H1 (cell line): Measurements from ENCODE around the gene R3HDM4. TPM values are rescaled to one million over a fixed set of nuclear protein-coding genes. Genes with fewer than 3 reads are reported as not detected.

Source experiments
- CTCF ChIA-PET: fragments of 300-600 bp; sonication (Branson Sonifier 250); formaldehyde crosslinking; loops from one replicate; lab custom pipeline; 2021; ENCODE audit not compliant: partially characterized antibody; lab: Charles Lee
- POLR2A ChIA-PET: fragments of 300-600 bp; sonication (Branson Sonifier 250); formaldehyde crosslinking; loops from one replicate; lab custom pipeline; 2021; ENCODE audit warnings: inconsistent platforms; ENCODE audit not compliant: partially characterized antibody; lab: Charles Lee
- DNase-seq, 2 experiments: peaks; one replicate each; pipeline versions ENCODE4 v3.0.0 to v3.0.0-alpha.2; 2010 to 2022; ENCODE audit warnings: low spot score in 2 of 2, low read depth in 1 of 2, mixed read lengths in 1 of 2
- FAIRE-seq: peaks from 2 replicates; lab custom pipeline; 2011; peaks lifted over from hg19 to GRCh38; lab: Jason Lieb, UNC
- H2AFZ ChIP-seq: 2 replicates; pipeline ENCODE4 v1.8.1; 2012; ENCODE audit warnings: low read length, inconsistent platforms
- H2AK5ac ChIP-seq: 2 replicates; pipeline ENCODE4 v1.6.1; 2013; ENCODE audit warnings: low read depth, low read length
- H2BK120ac ChIP-seq: replicated peaks from 2 replicates; pipeline ENCODE3; 2013; ENCODE audit warnings: low read depth, low read length, inconsistent platforms
- H2BK12ac ChIP-seq: 2 replicates; pipeline ENCODE4 v1.6.1; 2013; ENCODE audit warnings: low read depth, low read length
- H2BK15ac ChIP-seq: 2 replicates; pipeline ENCODE4 v1.6.1; 2013; ENCODE audit warnings: low read length
- H2BK20ac ChIP-seq: 2 replicates; pipeline ENCODE4 v1.6.1; 2013; ENCODE audit warnings: low read length
- H2BK5ac ChIP-seq: 2 replicates; pipeline ENCODE4 v1.6.1; 2013; ENCODE audit warnings: low read depth, low read length
- H3K14ac ChIP-seq: 2 replicates; pipeline ENCODE4 v1.6.1; 2013; ENCODE audit warnings: inconsistent platforms; ENCODE audit not compliant: insufficient read length
- H3K18ac ChIP-seq: 2 replicates; pipeline ENCODE4 v1.6.1; 2013; ENCODE audit warnings: low read length; ENCODE audit errors: extremely low read depth
- H3K23ac ChIP-seq: 2 replicates; pipeline ENCODE4 v1.6.1; 2013; ENCODE audit warnings: inconsistent platforms; ENCODE audit not compliant: insufficient read length
- H3K23me2 ChIP-seq: 2 replicates; pipeline ENCODE4 v1.6.1; 2013; ENCODE audit warnings: low read depth, low read length
- H3K27ac ChIP-seq: 2 replicates; pipeline ENCODE4 v1.6.1; 2011; ENCODE audit warnings: low read depth, low read length, inconsistent platforms
- H3K27me3 ChIP-seq, 4 experiments: replicated peaks in 1 of 4; 1 replicate in 1 of 4; 2 replicates in 3 of 4; pipeline versions ENCODE4 v1.6.1 to v1.8.1; 2011 to 2013; ENCODE audit warnings: low read length in 3 of 4, mild to moderate bottlenecking in 3 of 4, inconsistent platforms in 2 of 4, mixed read lengths in 2 of 4, moderate library complexity in 1 of 4; ENCODE audit not compliant: control insufficient read depth in 3 of 4, insufficient read depth in 3 of 4; ENCODE audit errors: extremely low read depth in 1 of 4
- H3K36me3 ChIP-seq, 4 experiments: 2 replicates each; pipeline versions ENCODE4 v1.6.1 to v1.8.1; 2011 to 2013; ENCODE audit warnings: mild to moderate bottlenecking in 4 of 4, low read length in 3 of 4, moderate library complexity in 2 of 4, control low read depth in 1 of 4, inconsistent platforms in 1 of 4; ENCODE audit not compliant: insufficient read depth in 4 of 4, control insufficient read depth in 2 of 4
- H3K4ac ChIP-seq: replicated peaks from 2 replicates; pipeline ENCODE3; 2013; ENCODE audit warnings: low read length, low read depth, mixed read lengths, inconsistent platforms; ENCODE audit not compliant: insufficient read length
- H3K4me1 ChIP-seq, 4 experiments: replicated peaks in 1 of 4; 1 replicate in 1 of 4; 2 replicates in 3 of 4; pipeline versions ENCODE4 v1.6.1 to v1.8.1; 2011 to 2013; ENCODE audit warnings: low read length in 3 of 4, inconsistent platforms in 2 of 4, mixed read lengths in 1 of 4; ENCODE audit not compliant: insufficient read depth in 4 of 4, control insufficient read depth in 3 of 4
- H3K4me2 ChIP-seq, 2 experiments: 2 replicates each; pipeline versions ENCODE4 v1.6.1 to v1.8.1; 2011 to 2013; ENCODE audit warnings: low read depth in 2 of 2, low read length in 2 of 2, control low read depth in 1 of 2, inconsistent platforms in 1 of 2, mild to moderate bottlenecking in 1 of 2; ENCODE audit not compliant: insufficient read depth in 1 of 2
- H3K4me3 ChIP-seq, 4 experiments: fragments of 200-600, 300-600 bp in 1 of 4; sonication (generic), shearing (Covaris generic), sonication (Bioruptor Twin) in 1 of 4; 2 replicates each; pipeline versions ENCODE4 v1.5.1 to v1.8.1; 2011 to 2016; ENCODE audit warnings: low read length in 4 of 4, low read depth in 3 of 4, control low read depth in 2 of 4, inconsistent platforms in 2 of 4, mild to moderate bottlenecking in 2 of 4, mixed read lengths in 1 of 4, moderate library complexity in 1 of 4; ENCODE audit not compliant: insufficient read depth in 2 of 4; ENCODE audit errors: extremely low read depth in 1 of 4
- H3K56ac ChIP-seq: replicated peaks from 2 replicates; pipeline ENCODE3; 2013; ENCODE audit warnings: low read depth, mild to moderate bottlenecking, mixed read lengths, low read length, inconsistent platforms; ENCODE audit not compliant: insufficient read length
- H3K79me1 ChIP-seq: 2 replicates; pipeline ENCODE4 v1.6.1; 2013; ENCODE audit warnings: low read depth, low read length, control low read depth
- H3K79me2 ChIP-seq, 2 experiments: 2 replicates each; pipeline versions ENCODE4 v1.6.1 to v1.8.1; 2012 to 2013; ENCODE audit warnings: low read length in 2 of 2, mild to moderate bottlenecking in 2 of 2, inconsistent platforms in 1 of 2; ENCODE audit not compliant: insufficient read depth in 2 of 2, control insufficient read depth in 1 of 2
- H3K9ac ChIP-seq, 4 experiments: replicated peaks in 1 of 4; 1 replicate in 1 of 4; 2 replicates in 3 of 4; pipeline versions ENCODE4 v1.6.1 to v1.8.1; 2011 to 2013; ENCODE audit warnings: low read depth in 3 of 4, low read length in 3 of 4, control low read depth in 2 of 4, mild to moderate bottlenecking in 2 of 4, moderate library complexity in 2 of 4, inconsistent platforms in 1 of 4; ENCODE audit errors: extremely low read depth in 1 of 4
- H3K9me3 ChIP-seq, 2 experiments: 2 replicates each; pipeline versions ENCODE4 v1.6.1 to v1.8.1; 2012 to 2013; ENCODE audit warnings: mild to moderate bottlenecking in 2 of 2, moderate library complexity in 2 of 2, control low read depth in 1 of 2, inconsistent platforms in 1 of 2, low read depth in 1 of 2, low read length in 1 of 2, mixed read lengths in 1 of 2; ENCODE audit not compliant: insufficient read depth in 2 of 2
- H4K20me1 ChIP-seq, 2 experiments: replicated peaks in 1 of 2; 2 replicates each; pipeline versions ENCODE3 to v1.8.1; 2011 to 2013; ENCODE audit warnings: inconsistent platforms in 2 of 2, low read length in 2 of 2, mild to moderate bottlenecking in 1 of 2; ENCODE audit not compliant: insufficient read depth in 2 of 2, control insufficient read depth in 1 of 2
- H4K5ac ChIP-seq: 2 replicates; pipeline ENCODE4 v1.6.1; 2013; ENCODE audit warnings: low read length, low read depth, mixed read lengths, inconsistent platforms; ENCODE audit not compliant: insufficient read length
- H4K8ac ChIP-seq: 2 replicates; pipeline ENCODE4 v1.8.0; 2013; ENCODE audit warnings: mild to moderate bottlenecking, moderate library complexity, low read length, inconsistent platforms; ENCODE audit not compliant: insufficient read depth; ENCODE audit errors: extremely low read depth
- H4K91ac ChIP-seq: replicated peaks from 2 replicates; pipeline ENCODE3; 2013; ENCODE audit warnings: low read length, mixed read lengths, inconsistent platforms; ENCODE audit not compliant: insufficient read length
- E2F6 ChIP-seq: IDR thresholded peaks from 2 replicates; pipeline ENCODE4 v1.6.1; 2012; ENCODE audit warnings: inconsistent platforms
- RFX5 ChIP-seq: IDR thresholded peaks from 2 replicates; pipeline ENCODE4 v1.6.1; 2011; ENCODE audit warnings: low read depth, low read length, improper control_type of control experiment, borderline replicate concordance
- RNF2 ChIP-seq: fragments of 200-900, 300-1000 bp; sonication (generic); IDR thresholded peaks from 2 replicates; pipeline ENCODE4 v1.7.1; 2016; ENCODE audit warnings: borderline replicate concordance, low read depth, mild to moderate bottlenecking, antibody characterized with exemption, low read length; ENCODE audit not compliant: poor library complexity, severe bottlenecking; ENCODE audit errors: missing control alignments
- WGBS, 2 experiments: shearing (Covaris generic) in 1 of 2; methylation state at CpG; one replicate each; pipeline versions ENCODE4 v1.1.6 to v1.1.7; 2013 to 2015; ENCODE audit warnings: low lambda C conversion rate in 2 of 2, mixed read lengths in 2 of 2, inconsistent platforms in 1 of 2, low coverage in 1 of 2, missing lambda C conversion rate in 1 of 2; ENCODE audit not compliant: insufficient replicate concordance in 2 of 2, insufficient coverage in 1 of 2, insufficient read length in 1 of 2; ENCODE audit errors: extremely low coverage in 1 of 2, missing lambda C conversion rate in 1 of 2; 5-methylcytosine and 5-hydroxymethylcytosine counted together
- polyA plus RNA-seq, 7 experiments: library from polyadenylated mRNA; depleted of rRNA in 3 of 7; stranded (reverse) in 5 of 7; unstranded in 2 of 7; fragments of >200 nt in 5 of 7; fragments of 200-250 nt in 2 of 7; gene quantifications; 1 replicate in 5 of 7; 2 replicates in 1 of 7; 4 replicates in 1 of 7; pipeline versions ENCODE4 v1.2.1 to v1.2.3, GENCODE V29; 2011 to 2013; ENCODE audit warnings: missing spikeins in 2 of 7, mixed read lengths in 2 of 7
- total RNA-seq: library from RNA; stranded (reverse); fragmentation: NEBNext Ultra II Directional; extraction: Animal tissue kit (Norgen Biotek cat#: 25700); gene quantifications from 2 replicates; pipeline ENCODE4 v1.2.1, GENCODE V29; 2021

R3HDM4 gene
- total and polyA plus RNA-seq, 2 of the 8 experiments (the other 6 are each of a cell fraction or from before 2014, with no cell fraction given), result 76.8 to 102 TPM

DNA sequence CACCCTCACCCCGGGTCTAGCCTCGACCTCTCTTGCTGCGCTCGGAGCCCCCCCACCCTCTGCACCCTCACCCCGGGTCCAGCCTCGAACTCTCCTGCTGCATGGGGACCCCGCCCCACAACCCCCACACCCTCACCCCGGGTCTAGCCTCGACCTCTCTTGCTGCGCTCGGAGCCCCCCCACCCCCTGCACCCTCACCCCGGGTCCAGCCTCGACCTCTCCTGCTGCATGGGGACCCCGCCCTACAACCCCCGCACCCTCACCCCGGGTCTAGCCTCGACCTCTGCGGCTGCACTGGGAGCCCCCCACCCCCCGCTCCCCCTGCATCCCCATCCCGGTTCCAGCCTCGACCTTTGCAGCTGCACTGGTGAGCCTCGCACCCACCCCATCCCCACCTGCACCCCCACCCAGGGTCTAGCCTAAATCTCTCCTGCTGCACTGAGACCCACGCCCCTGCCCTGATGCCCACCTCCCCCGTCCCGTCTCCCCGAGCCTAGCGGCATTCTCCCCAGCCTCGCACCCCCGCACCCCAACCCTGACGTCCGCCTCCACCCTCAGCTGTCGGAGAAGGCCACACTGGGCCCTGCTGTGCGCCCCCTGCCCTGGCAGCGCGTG is 51.8 kb downstream of the R3HDM4 start:
- Histone ChIP-seq H2BK5ac (peak overlapping the region; percentile 77; the same call in 1 of the 2 replicates), H3K23ac (no peak overlapping the region), H2BK20ac (no peak overlapping the region), H3K9me3 (no peaks in the 10 kb centered on the region), H3K4ac (no peak overlapping the region), H2BK12ac (peak overlapping the region; percentile 92; the same call in 1 of the 2 replicates), H3K18ac (no peak overlapping the region; the same call in 1 of the 2 replicates), H3K14ac (no peak overlapping the region)
- 21% methylated on average over 5 of the region's 35 CpGs; no CpG with 5 or more reads in 1 of the 2 experiments for WGBS, 2 experiments
- DNase-seq, result no peak
- TF ChIP-seq E2F6 (no peak), RFX5 (no peak), RNF2 (peak; percentile 66)
- TF ChIP-seq, all 59 proteins: peak for 1
- no peak overlapping the region for H3K56ac ChIP-seq
- peak overlapping the region; percentile 55 to 62 for H3K4me2 ChIP-seq
- H3K36me3 ChIP-seq, result no peaks in the 10 kb centered on the region
- peak overlapping the region; percentile 52 for H4K5ac ChIP-seq
- peaks cover 0 to 8% of the 10 kb centered on the region in 2 experiments for H4K20me1 ChIP-seq
- H4K91ac ChIP-seq, result peak overlapping the region; percentile 80
- no peaks in the 10 kb centered on the region for H3K79me2 ChIP-seq
- H3K23me2 ChIP-seq, result peaks cover 10% of the 10 kb centered on the region; the same call in 1 of the 2 replicates
- H3K4me1 ChIP-seq, result peaks cover 0 to 5% (median 3%) of the 10 kb centered on the region in 4 experiments; a peak in 6 of 7 replicates
- POLR2A ChIA-PET, result interaction anchor here (1.3 to 1.7 kb wide), 2 partner anchors 58 to 123 kb away, joined by 5 read pairs; partner anchors contain the start of gene WDR18
- no peak overlapping the region for H2AK5ac ChIP-seq
- peak overlapping the region; percentile 93; the same call in 1 of the 2 replicates for H4K8ac ChIP-seq
- H2AFZ ChIP-seq, result no peak overlapping the region
- no peak overlapping the region for H3K9ac ChIP-seq
- peaks cover 9 to 25% (median 13%) of the 10 kb centered on the region in 4 experiments for H3K27me3 ChIP-seq
- FAIRE-seq, result no peak
- no peaks in the 10 kb centered on the region for H3K79me1 ChIP-seq
- H2BK120ac ChIP-seq, result no peak overlapping the region
- H2BK15ac ChIP-seq, result no peak overlapping the region; the same call in 1 of the 2 replicates
- H3K27ac ChIP-seq, result no peak overlapping the region
- peak overlapping the region in 2 of 4 experiments; percentile 8 to 44; a peak in 3 of 8 replicates for H3K4me3 ChIP-seq
- CTCF ChIA-PET, result interaction anchor here (0.7 kb wide), 1 partner anchor 91 kb away, joined by 3 read pairs; no protein-coding TSS in a partner anchor
